SK-N-SH (cell line): ENCODE measurements around the gene NPC1.

ENCODE experiments used
- CTCF ChIP-seq: fragments of 200-600 bp; sonication (generic); IDR thresholded peaks from 2 replicates; pipeline ENCODE4 v1.6.1; 2017; ENCODE audit warnings: antibody characterized with exemption, mild to moderate bottlenecking, moderate library complexity
- MAX ChIP-seq: IDR thresholded peaks from 2 replicates; pipeline ENCODE4 v1.4.0; 2012; ENCODE audit warnings: low read depth
- NRF1 ChIP-seq: IDR thresholded peaks from 2 replicates; pipeline ENCODE4 v1.6.1; 2012; ENCODE audit warnings: low read depth, mild to moderate bottlenecking, low read length
- RXRA ChIP-seq: IDR thresholded peaks from 2 replicates; pipeline ENCODE4 v1.4.0; 2012; ENCODE audit warnings: low read depth, mild to moderate bottlenecking, borderline replicate concordance
- TAF1 ChIP-seq: IDR thresholded peaks from 2 replicates; pipeline ENCODE4 v1.6.1; 2012; ENCODE audit warnings: low read depth, mild to moderate bottlenecking, low read length, moderate library complexity, borderline replicate concordance
- TF ChIP-seq, protein P1 (sequence below): IDR thresholded peaks from 2 replicates; pipeline ENCODE4 v1.6.1; 2012; ENCODE audit warnings: mild to moderate bottlenecking, low read depth, low read length, moderate library complexity

DNA sequence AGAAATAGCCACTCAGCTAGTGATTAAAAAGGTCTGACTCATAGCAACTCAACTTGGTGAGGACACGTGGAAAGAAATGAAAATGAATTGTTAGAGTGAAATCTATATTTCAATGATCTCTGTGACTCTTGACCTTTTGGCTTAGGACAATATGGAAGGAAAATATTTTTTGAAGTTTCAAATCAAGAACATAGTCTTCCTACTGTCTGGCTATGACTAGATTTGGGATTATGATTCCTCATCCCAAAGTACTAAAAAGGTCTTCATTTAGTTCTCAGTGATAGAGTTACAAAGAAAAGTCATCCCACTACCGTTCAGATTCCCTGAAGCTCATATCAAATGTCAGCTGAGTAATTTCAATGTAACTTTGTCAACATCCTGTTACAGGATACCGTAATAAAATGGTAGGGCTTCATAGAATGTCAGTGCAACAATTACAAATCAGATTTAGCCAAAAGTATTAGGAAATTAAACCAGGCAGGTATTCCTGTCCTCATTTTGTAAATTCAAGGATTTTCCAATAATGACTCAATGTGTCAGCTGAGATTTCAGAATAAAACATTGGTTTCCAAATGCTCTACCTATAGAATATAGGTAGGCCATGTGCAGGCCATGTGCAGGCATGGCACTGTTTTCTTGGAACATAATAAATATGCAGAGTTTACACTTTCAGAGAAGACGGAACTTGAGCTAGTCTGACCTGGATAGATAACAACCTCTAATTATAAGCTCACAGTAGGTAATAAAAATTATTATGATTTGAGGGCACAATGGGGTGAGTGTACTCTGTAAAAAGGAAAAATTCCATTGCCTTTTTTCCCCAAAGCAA lies 40.4 kb upstream of the NPC1 start:
- TF ChIP-seq MAX, result peak; percentile 62
- TF ChIP-seq NRF1, result no peak
- no peak for TF ChIP-seq RXRA
- TF ChIP-seq, protein P1, sequence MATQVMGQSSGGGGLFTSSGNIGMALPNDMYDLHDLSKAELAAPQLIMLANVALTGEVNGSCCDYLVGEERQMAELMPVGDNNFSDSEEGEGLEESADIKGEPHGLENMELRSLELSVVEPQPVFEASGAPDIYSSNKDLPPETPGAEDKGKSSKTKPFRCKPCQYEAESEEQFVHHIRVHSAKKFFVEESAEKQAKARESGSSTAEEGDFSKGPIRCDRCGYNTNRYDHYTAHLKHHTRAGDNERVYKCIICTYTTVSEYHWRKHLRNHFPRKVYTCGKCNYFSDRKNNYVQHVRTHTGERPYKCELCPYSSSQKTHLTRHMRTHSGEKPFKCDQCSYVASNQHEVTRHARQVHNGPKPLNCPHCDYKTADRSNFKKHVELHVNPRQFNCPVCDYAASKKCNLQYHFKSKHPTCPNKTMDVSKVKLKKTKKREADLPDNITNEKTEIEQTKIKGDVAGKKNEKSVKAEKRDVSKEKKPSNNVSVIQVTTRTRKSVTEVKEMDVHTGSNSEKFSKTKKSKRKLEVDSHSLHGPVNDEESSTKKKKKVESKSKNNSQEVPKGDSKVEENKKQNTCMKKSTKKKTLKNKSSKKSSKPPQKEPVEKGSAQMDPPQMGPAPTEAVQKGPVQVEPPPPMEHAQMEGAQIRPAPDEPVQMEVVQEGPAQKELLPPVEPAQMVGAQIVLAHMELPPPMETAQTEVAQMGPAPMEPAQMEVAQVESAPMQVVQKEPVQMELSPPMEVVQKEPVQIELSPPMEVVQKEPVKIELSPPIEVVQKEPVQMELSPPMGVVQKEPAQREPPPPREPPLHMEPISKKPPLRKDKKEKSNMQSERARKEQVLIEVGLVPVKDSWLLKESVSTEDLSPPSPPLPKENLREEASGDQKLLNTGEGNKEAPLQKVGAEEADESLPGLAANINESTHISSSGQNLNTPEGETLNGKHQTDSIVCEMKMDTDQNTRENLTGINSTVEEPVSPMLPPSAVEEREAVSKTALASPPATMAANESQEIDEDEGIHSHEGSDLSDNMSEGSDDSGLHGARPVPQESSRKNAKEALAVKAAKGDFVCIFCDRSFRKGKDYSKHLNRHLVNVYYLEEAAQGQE, result no peak
- no peak for TF ChIP-seq CTCF
- no peak for TF ChIP-seq TAF1
